ENCODE measurements around the gene DDX3Y.

The DDX3Y gene

GRCh38 chrY:12904618-12905516, at the start of gene DDX3Y:
Gene DDX3Y (plus strand): TSS chrY:12904868. CDS start chrY:12904937, 69 bp downstream.
- DNase-seq (ENCODE audit: low spot score), result no peak

- no peak for DNase-seq (ENCODE audit: low spot score)
Measured at GRCh38 chrY:12855791-12856275, 48.8 kb upstream of the DDX3Y start.

GRCh38 chrY:12867960-12868359, 36.7 kb upstream of the DDX3Y start:
- no peak for DNase-seq (ENCODE audit: low spot score)

- DNase-seq (ENCODE audit: low spot score), result no peak
Measured at GRCh38 chrY:12896973-12897372, 7.7 kb upstream of the DDX3Y start.

- no peak for DNase-seq (ENCODE audit: low spot score)
Measured at GRCh38 chrY:12898604-12899003, 6.1 kb upstream of the DDX3Y start.

- no peak for DNase-seq (ENCODE audit: low spot score)
Measured at GRCh38 chrY:12905517-12905872, 827 bp downstream of the DDX3Y start.

GRCh38 chrY:12905895-12906294, 1.2 kb downstream of the DDX3Y start:
- no peak for DNase-seq (ENCODE audit: low spot score)

GRCh38 chrY:12913541-12913940, 8.9 kb downstream of the DDX3Y start:
- DNase-seq (ENCODE audit: low spot score), result no peak

- DNase-seq (ENCODE audit: low spot score), result no peak
Measured at GRCh38 chrY:12928043-12928442, 23.4 kb downstream of the DDX3Y start.

GRCh38 chrY:12941725-12942687, 37.3 kb downstream of the DDX3Y start:
- DNase-seq (ENCODE audit: low spot score), result no peak
